SH-SY5Y (cell line): ENCODE results near the gene THAP8.

ENCODE experiments used
- GATA2 ChIP-seq: IDR thresholded peaks from 2 replicates; pipeline ENCODE4 v1.6.1; 2011; ENCODE audit warnings: mild to moderate bottlenecking, low read depth, low read length
- GATA3 ChIP-seq: IDR thresholded peaks from 2 replicates; pipeline ENCODE4 v1.6.1; 2011; ENCODE audit warnings: low read depth, mild to moderate bottlenecking, low read length, moderate library complexity

The THAP8 gene

GRCh38 chr19:36054119-36054732 is at the start of gene THAP8:
TSS of gene THAP8 (minus strand) at chr19:36054285. CDS start at chr19:36054217, 68 bp downstream.
- no peak for TF ChIP-seq GATA2
- TF ChIP-seq GATA3, result no peak

- no peak for TF ChIP-seq GATA3
- no peak for TF ChIP-seq GATA2
Observed at GRCh38 chr19:36103040-36103626, 49.0 kb upstream of the THAP8 start.

GRCh38 chr19:36101550-36102327 is 47.7 kb upstream of the THAP8 start:
- TF ChIP-seq GATA3, result no peak
- no peak for TF ChIP-seq GATA2

- TF ChIP-seq GATA2 (no peak), GATA3 (no peak)
Observed at GRCh38 chr19:36100476-36100875, 46.4 kb upstream of the THAP8 start.

DNA sequence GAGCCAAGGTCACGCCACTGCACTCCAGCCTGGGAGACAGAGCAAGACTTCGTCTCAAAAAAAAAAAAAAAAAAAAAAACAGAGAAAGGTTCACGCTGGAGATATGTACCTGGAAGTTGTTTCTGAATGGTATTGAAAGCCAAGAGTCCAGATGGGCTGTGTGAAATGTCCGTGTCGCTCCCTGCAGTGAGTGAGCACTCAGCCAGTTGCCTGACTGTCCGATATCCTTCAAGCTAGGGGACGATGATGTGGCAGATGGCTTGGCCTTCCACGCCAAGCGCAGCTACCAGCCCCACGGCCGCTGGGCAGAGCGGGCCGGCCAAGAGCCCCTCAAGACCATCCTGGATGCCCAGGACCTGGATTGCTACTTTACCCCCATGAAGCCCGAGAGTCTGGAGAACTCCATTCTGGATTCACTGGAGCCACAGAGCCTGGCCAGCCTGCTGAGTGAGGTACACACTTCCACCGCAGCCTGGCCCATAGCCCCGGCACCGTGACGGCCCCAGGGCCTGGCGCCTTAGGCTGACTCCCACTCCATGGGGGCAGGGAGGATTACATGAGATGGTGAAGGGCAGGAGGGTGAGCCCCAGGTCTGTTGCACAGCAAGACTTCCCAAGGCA is 45.2 kb upstream of the THAP8 start:
- TF ChIP-seq GATA2 (no peak), GATA3 (no peak)

GRCh38 chr19:36097036-36097435 is 43.0 kb upstream of the THAP8 start:
- TF ChIP-seq GATA2 (no peak), GATA3 (no peak)

GRCh38 chr19:36093687-36094086 is 39.6 kb upstream of the THAP8 start:
- TF ChIP-seq GATA3, result no peak
- no peak for TF ChIP-seq GATA2

- TF ChIP-seq GATA2, result no peak
Observed at GRCh38 chr19:36093146-36093662, 39.1 kb upstream of the THAP8 start.

- TF ChIP-seq GATA2 (no peak), GATA3 (no peak)
Observed at GRCh38 chr19:36092566-36092965, 38.5 kb upstream of the THAP8 start.

DNA sequence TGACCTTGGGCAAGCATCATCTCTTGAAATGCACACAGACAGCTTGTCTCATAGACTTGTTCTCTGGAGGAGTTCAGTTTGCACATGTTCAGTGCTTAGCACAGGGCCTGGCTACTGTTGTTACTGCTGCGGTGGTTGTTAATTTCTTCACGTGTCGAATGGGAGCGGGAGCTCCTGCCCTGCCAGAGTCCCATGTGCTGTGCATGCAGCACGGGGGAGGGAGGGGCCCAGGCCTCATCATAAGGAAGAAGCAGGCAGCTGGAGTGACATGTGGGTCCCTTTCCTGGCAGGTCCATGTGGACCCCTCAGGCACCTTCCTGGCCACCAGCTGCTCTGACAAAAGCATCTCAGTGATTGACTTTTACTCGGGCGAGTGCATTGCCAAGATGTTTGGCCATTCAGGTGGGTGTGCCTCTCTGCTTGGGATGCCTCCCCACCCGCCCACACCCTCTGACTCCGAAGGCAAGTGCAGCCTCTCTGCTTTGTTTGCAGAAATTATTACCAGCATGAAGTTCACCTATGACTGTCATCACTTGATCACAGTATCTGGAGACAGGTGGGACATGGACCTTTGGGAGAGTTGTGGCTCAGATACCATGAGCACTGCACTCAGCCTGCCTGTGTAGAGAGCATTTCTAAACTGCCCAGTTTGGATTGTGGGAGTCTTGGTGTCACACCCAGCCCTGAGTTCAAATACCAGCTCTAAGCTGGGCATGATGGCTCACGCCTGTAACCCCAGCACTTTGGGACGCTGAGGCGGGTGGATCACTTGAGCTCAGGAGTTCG is 37.0 kb upstream of the THAP8 start:
- TF ChIP-seq GATA2, result no peak
- no peak for TF ChIP-seq GATA3

DNA sequence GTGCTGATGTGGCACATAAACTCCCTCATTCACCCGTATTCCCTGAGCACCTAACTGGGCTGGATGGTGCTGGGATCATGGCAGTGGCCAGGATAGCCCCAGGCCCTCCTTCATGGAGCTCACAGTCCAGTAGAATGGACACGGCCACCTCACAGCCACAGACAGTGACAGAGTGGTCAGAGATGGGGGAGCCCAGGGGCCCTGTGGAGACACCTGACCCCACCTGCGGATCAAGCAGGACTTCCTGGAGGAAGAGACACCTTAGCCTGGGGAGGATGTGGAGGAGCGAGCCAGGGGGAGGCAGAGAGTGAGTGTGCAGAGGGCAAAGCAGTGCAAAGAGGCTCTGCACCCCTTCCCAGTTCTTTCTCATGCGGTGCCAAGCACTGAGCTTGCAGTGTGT is 35.8 kb upstream of the THAP8 start:
- TF ChIP-seq GATA3 (no peak), GATA2 (no peak)

DNA sequence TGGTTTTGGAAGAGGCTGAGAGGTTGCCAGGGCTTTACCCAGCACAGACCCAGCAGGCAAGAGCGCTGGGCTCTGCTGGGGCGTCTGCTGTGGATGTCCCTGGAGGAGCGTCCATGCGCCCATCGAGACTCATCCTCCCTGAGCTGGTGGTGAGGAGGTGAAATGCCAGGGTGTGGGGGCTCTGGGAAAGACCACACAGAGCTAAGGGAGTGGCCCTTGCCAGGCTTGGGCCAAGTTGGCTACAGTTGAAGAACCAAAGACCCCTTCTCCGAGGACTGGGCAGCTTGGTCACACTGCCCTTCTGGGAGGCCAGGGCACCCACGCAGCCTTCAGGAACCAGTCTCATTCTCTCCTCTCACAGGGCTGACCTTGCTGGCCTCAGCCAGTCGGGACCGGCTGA is 32.2 kb upstream of the THAP8 start:
- TF ChIP-seq GATA3 (no peak), GATA2 (no peak)

GRCh38 chr19:36084231-36085009 is 30.3 kb upstream of the THAP8 start:
- TF ChIP-seq GATA2 (no peak), GATA3 (no peak)
